Fibroblast of skin of back (primary cell): ENCODE measurements around the gene JCAD. TPM values are rescaled to one million over a fixed set of nuclear protein-coding genes. Genes with fewer than 3 reads are reported as not detected.
"Not testable (repeated sequence)": the region's sequence is repeated elsewhere in the genome, so short reads cannot be mapped to it uniquely, and the experiment has no call there.

Source experiments
- DNase-seq: peaks from one replicate; pipeline ENCODE4 v3.0.0-alpha.2; 2013
- polyA plus RNA-seq, 2 experiments: library from polyadenylated mRNA; unstranded; fragments of 120-200 nt; gene quantifications; one replicate each; pipeline ENCODE4 v1.2.1, GENCODE V29; 2013; ENCODE audit not compliant: insufficient read length in 2 of 2

The JCAD gene, protein sequence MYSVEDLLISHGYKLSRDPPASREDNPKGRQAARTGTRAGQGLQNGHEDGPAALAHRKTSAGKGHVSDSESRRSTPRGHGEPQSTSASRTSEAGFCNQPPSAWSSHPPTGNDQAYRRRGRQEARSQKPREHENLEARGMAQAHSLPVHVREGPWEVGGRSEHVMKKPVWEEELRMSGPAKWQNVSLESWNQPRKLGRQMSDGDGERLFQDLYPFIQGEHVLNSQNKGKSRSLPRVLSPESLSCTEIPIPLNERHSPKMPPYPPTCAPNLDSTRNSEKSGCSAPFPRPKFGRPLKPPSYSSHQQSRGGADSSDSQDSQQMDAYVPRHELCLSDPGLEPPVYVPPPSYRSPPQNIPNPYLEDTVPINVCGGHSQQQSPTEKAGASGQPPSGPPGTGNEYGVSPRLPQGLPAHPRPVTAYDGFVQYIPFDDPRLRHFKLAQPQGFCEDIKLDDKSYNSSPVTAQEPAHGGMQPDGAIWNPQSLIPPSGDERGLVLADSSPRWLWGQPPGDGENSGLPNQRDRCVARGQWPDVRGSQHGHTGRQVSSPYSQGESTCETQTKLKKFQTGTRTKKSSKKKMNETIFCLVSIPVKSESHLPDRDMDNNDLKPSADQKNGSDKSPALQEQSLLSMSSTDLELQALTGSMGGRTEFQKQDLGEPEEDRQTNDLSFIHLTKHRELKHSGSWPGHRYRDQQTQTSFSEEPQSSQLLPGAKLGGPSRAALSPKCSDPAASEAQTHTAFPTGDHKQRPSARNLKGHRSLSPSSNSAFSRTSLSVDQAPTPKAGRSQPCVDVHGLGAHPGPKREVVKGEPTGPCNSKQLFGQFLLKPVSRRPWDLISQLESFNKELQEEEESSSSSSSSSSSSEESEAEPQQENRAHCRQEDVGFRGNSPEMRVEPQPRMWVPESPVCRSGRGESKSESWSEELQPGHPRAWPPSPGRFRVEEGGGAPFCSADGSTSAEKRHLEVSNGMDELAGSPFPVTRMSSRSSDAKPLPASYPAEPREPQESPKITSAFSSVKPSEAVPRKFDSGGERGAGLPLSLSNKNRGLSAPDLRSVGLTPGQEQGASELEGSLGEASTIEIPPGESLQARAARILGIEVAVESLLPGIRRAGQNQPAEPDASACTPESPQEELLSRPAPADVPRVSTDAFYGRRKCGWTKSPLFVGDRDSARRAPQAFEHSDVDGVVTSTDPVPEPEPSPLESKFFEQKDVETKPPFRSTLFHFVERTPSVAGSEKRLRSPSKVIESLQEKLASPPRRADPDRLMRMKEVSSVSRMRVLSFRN (N-terminal part only)
- 36.9 TPM for polyA plus RNA-seq (2013, experiment 1 of 2; ENCODE audit: insufficient read length)
- 34.9 TPM for polyA plus RNA-seq (2013, experiment 2 of 2; ENCODE audit: insufficient read length)

DNA sequence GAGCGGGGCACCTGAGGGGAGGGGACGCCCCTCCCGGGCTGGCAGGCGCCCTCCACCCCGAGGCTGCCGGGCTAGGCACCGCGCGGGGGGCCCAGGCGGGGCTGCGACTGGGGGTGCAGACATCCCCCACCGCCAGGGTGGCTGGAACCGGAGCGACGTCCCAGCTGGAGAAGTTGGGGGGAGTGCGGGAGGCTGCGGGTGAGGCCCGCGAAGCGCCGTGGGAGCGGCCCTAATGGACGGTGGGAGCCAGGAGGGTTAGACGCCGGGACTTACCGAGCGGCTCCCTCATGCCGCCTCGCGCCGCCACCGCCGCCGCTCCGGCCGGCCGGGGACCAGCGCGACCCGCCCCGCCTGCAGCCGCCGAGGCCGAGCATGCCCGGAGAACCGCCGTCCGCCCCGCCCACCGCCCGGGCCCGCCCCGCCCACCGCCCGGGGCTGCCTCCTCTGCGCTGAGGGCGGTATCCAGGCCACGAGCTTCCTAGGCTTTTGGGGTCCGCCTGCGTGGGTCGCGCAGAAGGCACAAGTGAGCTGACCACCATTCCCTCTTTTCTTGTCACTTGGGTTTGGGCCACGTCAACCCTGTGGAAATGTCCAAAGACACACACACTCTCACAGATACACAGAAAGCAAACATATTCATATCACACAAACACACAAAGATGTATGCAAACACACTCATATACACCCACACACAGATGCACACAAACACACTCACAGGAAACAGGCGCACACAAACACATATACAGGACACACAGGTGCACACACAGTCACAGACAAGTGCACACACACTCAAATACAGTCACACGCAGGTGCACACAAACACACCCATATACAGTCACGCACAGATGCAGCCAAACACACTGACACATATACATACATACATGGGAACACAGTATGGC lies at the start of gene JCAD:
Gene JCAD, minus strand, starts transcription at position 378 of the 899 bp plus-strand sequence. CDS start 11,774 bp downstream, outside the sequence.
- DNase-seq = peak; percentile 63

DNA sequence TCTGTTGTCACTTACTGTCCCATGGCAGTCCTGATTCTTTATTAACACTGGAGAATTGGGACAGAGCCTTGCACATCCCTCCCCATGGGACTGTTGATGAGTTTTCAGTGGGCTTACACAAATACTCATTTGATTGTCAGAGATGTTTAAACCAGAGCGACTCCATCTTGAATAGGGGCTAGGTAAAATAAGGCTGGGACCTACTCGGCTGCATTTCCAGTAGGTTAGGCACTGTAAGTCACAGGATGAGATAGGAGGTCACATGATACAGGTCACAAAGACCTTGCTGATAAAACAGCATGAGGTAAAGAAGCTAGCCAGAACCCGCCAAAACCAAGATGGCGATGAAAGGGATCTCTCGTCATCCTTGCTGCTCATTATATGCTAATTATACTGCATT lies 47.6 kb upstream of the JCAD start:
- no peak for DNase-seq

DNA sequence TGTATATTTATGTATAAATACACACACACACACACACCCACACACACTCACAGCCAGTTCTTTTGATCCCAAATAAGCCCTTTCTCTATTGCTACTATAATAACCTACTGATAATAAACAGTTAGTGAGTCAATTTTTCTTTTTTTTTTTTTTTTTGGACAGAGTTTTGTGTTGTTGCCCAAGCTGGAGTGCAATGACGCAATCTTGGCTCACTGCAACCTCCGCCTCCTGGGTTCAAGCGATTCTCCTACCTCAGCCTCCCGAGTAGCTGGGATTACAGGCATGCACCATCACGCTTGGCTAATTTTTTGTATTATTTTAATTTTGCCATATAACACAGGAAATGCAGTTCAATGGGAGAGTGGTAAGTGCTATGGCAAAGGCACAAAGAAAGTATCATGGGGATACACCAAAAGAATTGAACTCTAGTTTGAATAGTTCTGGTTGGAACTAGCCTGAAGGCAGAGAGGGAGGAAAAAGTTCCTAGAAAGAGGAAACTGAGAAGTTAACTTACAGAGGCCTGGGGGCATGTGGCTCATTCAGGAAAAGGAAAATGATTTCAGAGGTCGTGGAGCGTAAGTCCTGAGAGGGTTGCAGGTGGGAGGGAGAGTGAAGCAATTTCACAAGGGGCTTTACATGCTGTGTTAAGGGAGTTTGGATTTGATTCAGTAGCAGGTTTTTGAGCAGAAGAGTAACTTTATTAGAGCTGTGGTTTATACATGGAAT lies 44.4 kb upstream of the JCAD start:
- DNase-seq = no peak

DNA sequence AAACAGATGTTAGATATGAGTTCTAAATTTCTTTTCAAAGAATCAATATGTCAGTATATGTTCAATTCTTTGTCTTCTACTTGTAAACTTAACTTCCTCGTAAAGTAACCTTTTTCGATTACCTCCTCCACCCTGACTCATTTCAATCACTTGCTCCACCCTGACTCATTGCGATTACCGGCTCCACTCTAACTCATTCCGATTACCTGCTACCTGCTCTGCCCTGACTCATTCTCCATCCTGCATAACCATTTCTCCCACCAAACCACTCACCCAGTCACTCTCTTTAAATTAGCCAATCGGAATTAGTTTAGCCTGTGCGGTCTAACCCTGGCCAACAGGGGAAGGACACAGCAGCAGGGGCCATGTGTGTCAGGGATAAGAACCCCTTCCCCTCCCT lies 40.3 kb upstream of the JCAD start:
- DNase-seq = not testable (repeated sequence)

DNA sequence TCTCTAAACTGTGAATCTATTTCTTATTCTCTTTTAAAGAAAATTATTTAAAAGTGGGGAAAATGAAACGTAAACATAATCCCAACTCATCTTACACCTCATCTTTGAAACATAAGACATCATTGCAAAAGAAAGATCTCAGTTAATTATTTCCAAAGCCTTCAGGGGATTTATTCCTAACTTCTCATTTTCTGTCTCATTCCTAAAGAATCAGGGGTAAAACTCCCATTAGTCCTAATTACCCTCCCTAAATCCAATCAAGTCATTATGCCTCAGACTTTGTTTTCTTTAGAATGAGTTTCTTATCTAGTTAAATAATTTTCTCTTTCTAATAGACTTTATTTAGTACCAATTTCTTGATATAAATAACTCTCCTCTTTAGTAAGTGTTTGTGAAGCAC lies 39.7 kb upstream of the JCAD start:
- DNase-seq = no peak

DNA sequence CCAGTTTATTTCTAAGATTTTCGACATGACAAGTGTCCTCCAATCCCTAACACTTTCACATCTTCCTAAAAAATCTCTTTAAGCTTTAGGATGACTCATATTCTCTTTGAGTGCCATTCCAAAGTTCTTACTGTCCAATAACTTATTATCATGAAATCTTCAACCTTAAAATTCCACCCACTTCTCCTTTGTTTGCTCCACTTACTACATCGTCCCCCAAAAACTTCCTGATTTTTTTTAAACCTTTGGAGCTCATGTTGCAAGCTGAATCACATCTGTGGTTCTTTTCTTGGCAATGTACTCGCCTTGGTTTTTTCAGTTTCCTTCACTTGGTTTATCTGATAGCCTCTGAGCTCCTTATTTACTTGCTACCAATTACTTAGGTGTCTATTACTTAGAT lies 39.2 kb upstream of the JCAD start:
- DNase-seq = peak; percentile 92

DNA sequence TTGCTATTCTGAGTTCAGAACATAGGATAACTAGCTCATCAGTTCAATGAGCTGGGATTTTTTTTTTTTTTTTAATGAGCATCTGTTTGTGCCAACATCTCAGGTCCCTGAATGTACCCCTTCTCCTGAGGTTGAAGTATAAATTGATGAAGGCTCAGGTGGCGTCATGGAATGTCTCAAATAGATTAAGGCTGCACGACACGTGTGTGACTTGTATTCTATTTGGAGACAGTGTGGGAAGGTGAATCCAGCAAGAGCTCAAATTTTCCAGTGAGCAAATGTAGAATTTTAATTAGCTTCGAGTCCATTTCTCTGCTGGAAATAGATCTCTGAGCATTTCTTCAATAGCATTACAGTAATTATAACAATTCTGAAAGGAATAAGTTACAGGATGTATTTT lies 37.2 kb upstream of the JCAD start:
- DNase-seq = no peak

DNA sequence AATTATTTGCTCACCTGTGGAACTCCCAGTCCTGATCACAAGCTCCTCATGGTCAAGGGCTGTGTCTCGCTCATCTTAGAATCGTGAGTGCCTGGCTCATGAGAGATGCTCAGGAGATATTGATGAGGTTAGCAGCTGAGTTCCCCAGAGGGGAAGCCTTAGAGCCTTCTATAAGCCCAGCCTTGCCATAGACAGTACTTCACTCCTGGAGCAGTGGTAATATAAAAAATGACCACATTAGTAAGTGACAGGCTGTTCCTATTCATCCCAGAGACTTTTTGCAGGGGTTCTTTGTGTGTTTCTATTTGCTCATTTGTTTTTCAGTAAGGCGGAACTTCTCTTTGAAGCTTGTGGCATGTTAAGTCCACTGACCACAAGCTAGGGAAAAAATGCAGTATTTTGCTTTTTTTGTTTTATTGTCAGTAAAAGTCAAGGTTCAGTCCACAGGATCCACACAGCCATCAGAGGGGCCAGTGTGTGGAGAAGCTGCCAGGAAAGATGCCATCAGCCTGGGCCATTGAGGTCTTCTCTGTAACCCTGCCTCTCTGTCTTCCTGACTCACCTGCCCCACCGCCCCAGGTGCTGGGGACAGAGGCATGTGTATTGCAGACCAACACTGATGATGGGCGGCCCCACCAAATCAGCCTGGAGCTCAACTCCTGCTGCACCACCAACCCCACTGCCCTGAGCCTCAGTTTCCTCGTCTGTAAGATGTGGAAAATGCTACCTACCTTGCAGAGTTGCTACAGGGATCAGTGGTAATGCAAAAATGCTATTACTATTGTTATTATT lies 36.4 kb upstream of the JCAD start:
- no peak for DNase-seq

DNA sequence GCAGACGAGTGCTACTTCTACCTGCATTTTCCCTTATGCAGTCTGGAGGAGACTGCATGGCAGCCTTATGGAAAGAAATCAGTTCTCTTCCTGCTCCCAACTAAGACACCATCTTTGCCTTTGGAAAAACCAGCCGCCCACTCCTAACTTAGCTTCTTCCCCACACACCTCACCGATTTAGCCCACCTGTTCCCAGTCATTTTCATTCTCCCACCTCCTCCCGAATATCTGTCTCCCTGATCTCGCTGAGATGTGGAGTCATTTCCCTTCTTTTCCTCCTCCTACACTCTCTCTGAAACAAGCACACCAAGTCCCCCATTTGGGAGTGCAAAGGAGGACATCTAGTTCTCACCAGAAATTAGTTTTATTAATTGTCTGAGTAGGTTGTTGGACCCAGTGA lies 35.2 kb upstream of the JCAD start:
- no peak for DNase-seq

DNA sequence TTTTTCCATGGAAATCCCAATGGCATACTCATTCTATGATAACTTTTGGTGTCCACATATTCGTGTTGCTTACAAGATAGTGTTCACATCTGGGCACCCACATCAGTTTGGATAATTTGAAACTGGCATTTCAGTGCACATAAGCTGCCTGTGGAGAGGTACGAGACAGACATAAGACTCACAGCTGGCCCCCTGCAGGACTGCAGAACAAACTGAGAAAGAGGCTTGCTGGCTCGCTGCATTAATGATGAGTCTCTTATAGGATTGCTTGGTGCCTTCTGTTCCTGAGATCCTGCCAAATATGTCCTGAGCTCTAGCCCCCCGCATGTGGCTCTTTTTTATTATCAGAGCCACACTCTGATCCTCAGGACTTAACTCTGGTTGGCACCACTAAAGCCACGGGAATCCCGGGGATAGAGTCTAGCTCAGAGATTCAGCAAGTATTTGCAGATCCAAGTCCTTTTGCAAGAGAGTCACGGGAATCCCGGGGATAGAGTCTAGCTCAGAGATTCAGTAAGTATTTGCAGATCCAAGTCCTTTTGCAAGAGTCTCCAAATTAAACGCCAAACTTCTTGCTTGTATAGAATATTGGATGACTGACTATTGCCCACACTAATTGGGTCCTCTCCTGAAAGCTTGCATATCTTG lies 34.0 kb upstream of the JCAD start:
- DNase-seq = no peak

DNA sequence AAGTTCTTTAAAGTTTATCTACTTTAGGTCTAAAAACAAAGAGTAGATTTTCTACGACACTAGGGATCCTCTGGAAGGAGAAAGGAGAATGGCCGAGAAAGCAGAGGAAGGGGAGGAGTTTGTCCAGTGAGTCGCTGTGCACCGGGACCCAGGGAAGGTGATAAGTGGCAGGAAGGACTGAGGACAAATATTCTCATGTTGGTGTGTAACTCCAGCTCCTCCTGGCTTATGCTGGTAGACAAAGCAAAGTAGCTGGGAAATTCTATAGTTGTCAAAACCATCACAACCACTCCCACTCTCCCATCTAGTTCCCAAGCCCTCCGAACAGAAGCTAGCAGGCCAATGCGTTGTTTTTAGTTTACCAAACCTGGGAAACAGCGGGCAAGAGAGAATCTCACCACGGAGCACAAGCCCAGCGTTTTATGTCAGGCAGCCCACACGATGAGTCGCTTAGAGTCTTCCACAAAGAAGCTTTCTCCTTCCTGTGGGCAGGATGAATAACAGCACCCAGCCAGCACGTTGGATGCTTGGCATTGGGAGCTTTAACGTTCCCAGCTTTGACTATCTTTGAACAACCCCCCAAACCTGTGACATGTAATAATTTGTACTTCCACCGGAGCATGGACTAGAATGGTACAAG lies 32.9 kb upstream of the JCAD start:
- peak; percentile 73 for DNase-seq

DNA sequence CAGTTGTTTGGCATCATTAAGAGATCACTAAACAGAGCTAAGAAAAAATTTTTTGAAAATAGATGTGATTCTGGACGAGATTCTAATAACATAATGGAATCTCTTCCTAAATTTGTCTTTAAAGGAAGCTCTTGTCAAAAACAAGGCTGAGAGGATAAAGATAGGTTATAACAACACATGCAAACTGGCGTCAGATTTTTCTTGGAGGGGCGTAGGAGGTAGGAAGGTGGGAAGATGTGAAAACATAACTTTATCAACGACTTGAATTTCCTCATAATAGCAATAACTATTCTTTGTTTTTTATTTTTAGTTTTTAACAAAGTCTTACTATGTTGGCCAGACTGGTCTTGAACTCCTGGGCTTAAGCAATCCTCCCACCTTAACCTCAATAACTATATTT lies 31.8 kb upstream of the JCAD start:
- DNase-seq = no peak

DNA sequence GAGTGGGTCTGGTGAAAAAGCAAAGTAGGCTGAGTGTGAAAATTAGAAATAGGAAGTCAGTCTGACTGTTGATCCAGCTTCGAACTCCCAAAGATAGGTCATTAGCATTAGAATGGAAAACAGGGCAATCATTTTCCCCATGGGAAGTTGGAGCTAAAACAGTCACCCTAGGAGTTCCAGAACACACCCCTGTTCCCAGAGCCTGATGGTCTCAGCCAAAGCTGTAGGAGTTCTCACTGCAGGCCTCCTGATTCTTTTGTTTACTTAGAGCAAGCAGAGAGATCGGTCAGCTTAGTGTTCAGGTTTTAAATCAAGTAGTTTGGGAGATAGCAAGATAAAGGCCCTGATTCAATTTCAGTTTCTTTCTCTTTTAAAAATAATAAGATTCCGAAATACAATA lies 28.8 kb upstream of the JCAD start:
- DNase-seq = no peak

DNA sequence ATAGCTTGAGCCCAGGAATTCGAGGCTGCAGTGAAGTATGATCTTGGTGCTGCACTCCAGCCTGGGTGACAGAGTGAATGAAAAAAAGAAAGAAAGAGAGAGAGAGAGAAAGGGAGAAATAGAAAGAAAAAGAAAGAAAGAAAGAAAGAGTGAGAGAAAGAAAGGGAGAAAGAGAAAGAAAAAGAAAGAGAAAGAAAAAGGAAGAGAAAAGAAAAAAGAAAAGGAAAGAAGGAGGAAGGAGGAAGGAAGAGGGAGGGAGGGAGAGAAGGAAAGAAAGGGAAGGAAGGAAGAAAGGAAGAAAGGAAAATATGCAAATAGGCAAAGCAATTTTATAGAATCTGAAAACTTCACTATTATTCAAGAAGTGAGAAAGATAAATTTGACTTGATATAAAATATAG lies 24.5 kb upstream of the JCAD start:
- no peak for DNase-seq

DNA sequence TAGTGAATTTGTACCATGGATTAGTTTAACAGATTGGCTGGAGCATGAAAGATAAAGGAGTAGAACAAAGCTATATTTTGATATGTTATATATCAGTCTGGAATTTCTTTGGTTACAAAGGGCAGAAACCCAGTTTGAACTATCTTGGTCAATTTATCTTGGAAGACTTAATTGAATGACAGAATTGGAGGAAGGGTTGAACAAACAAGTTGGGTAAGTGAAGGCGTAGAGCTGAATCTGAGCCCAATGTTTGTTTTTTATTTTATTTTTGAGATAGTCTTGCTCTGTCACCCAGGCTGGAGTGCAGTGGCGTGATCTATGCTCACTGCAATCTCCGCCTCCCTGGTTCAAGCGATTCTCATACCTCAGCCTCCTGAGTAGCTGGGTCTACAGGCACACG lies 21.8 kb upstream of the JCAD start:
- DNase-seq = no peak

DNA sequence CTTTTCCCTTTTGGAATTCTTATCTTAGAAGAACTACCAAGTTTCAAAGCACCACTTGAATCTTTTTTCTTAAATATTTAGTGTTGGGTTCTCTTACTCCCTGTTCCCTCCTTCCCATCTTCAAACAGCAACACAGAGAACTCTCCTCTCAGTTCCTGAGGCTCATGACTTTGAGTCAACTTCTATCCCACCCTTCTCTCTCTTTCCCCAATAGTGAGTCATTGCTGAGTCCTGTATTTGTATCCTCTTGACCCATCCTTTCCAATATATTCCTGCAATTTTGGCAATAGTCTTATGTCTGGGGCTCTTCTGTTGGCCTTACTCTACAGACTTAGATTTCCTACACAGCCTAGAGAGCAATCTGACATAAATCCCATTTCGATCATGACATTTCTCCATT lies 20.8 kb upstream of the JCAD start:
- DNase-seq = peak; percentile 43

DNA sequence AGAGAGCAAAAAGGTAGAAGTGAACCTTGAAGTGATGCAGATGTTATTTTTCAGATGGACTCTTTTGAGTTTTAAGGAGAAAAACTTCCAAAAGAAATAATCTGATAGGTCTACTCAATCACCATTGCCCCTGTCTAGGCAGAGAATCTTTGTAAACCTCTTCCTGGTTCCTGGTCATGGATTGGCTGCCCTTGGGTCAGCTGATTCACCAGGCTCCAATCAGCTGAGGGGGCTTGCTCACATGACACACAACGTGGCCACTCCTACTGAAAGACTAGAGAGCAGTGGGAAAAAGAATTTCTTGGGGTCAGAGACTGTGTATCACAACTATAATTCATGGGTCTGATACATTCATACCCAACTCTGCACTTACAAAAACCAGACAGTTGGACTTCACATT lies 20.0 kb upstream of the JCAD start:
- DNase-seq = no peak

DNA sequence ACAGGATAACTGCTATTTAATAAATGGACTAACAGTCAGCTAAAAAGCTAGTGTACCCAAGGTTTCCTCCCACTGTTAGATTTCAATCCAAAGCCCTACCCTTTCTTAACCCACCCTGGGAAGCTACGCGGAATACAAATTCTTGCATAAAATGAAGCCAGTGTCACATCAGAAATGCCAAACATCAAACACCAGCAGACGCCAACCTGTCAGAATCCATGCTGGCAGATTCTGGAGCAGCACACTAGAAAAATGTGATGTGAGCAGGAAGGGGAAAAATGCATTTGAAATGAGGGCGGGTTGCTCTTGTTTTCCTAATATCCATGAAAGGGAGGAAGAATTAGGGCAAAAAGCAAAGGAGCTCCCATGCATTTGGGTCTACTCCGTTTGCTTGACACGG lies 16.1 kb upstream of the JCAD start:
- DNase-seq = no peak

DNA sequence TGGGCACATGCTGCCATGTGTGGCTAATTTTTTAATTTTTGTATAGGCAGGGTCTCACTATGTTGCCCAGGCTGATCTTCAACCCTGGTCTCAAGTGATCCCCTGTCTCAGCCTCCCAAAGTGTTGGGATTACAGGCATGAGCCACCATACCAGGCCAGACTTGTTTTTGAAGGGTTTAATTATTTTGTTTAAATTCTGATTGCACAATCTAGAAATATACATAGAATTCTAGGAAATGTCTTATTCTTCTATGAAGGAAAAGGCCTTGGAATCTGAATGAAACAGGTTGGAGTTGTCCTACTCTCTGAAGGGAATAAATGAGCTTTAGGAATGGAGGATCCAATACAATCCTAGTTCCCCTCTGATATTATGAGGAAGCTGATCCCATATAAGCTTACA lies 15.5 kb upstream of the JCAD start:
- DNase-seq = no peak
